Neuronal stem cell (in vitro differentiated cells): ENCODE results near the gene MSX1.

Source experiments
- DNase-seq: peaks from one replicate; pipeline ENCODE4 v3.0.0-alpha.2; 2013; ENCODE audit warnings: low spot score
- H2AFZ ChIP-seq: one replicate; pipeline ENCODE4 v1.6.1; 2013; ENCODE audit warnings: mild to moderate bottlenecking, low read length, inconsistent platforms
- H2AK5ac ChIP-seq: 2 replicates; pipeline ENCODE4 v1.6.1; 2013; ENCODE audit warnings: low read depth, mild to moderate bottlenecking, inconsistent platforms, low read length, moderate library complexity, mixed read lengths
- H2BK120ac ChIP-seq: 2 replicates; pipeline ENCODE4 v1.6.1; 2013; ENCODE audit warnings: low read depth, mild to moderate bottlenecking, inconsistent platforms, low read length, moderate library complexity, mixed read lengths
- H2BK12ac ChIP-seq: one replicate; pipeline ENCODE4 v1.6.1; 2013; ENCODE audit warnings: low read length, inconsistent platforms
- H2BK15ac ChIP-seq: 2 replicates; pipeline ENCODE4 v1.6.1; 2013; ENCODE audit warnings: mild to moderate bottlenecking, low read length, inconsistent platforms, mixed read lengths
- H2BK5ac ChIP-seq: one replicate; pipeline ENCODE4 v1.6.1; 2013; ENCODE audit warnings: inconsistent platforms, mild to moderate bottlenecking, low read length, moderate library complexity
- H3K14ac ChIP-seq: one replicate; pipeline ENCODE4 v1.6.1; 2013; ENCODE audit warnings: low read length, inconsistent platforms
- H3K18ac ChIP-seq: 2 replicates; pipeline ENCODE4 v1.6.1; 2013; ENCODE audit warnings: low read length, inconsistent platforms
- H3K23ac ChIP-seq: 2 replicates; pipeline ENCODE4 v1.6.1; 2013; ENCODE audit warnings: low read depth, mild to moderate bottlenecking, mixed read lengths, low read length, inconsistent platforms; ENCODE audit not compliant: poor library complexity
- H3K27ac ChIP-seq: replicated peaks from 3 replicates; pipeline ENCODE4 v1.5.1; 2013; ENCODE audit warnings: low read length, inconsistent platforms
- H3K27me3 ChIP-seq, 3 experiments: 2 replicates each; pipeline ENCODE4 v1.6.1; 2013; ENCODE audit warnings: low read length in 3 of 3, mild to moderate bottlenecking in 2 of 3, inconsistent platforms in 1 of 3, low read depth in 1 of 3, mixed read lengths in 1 of 3, moderate library complexity in 1 of 3; ENCODE audit not compliant: control insufficient read depth in 3 of 3, insufficient read depth in 3 of 3
- H3K36me3 ChIP-seq, 2 donors: replicated peaks in 1 of 2; 2 replicates each; pipeline ENCODE4 v1.6.1; 2013; ENCODE audit warnings: low read length in 2 of 2; ENCODE audit not compliant: control insufficient read depth in 2 of 2, insufficient read depth in 2 of 2
- H3K4ac ChIP-seq: 2 replicates; pipeline ENCODE4 v1.6.1; 2013; ENCODE audit warnings: inconsistent platforms, mild to moderate bottlenecking, low read length, moderate library complexity
- H3K4me1 ChIP-seq, 2 donors: 1 replicate in 1 of 2; 2 replicates in 1 of 2; pipeline ENCODE4 v1.6.1; 2013; ENCODE audit warnings: low read length in 2 of 2, low read depth in 1 of 2; ENCODE audit not compliant: control insufficient read depth in 2 of 2, insufficient read depth in 1 of 2
- H3K4me2 ChIP-seq: one replicate; pipeline ENCODE4 v1.6.1; 2013; ENCODE audit warnings: mild to moderate bottlenecking, low read length, inconsistent platforms; ENCODE audit not compliant: insufficient read depth, poor library complexity, severe bottlenecking
- H3K4me3 ChIP-seq, 2 donors: 2 replicates each; pipeline ENCODE4 v1.5.1; 2013; ENCODE audit warnings: low read length in 2 of 2, mild to moderate bottlenecking in 2 of 2, inconsistent platforms in 1 of 2, moderate library complexity in 1 of 2
- H3K79me1 ChIP-seq: one replicate; pipeline ENCODE4 v1.6.1; 2013; ENCODE audit warnings: low read depth, mild to moderate bottlenecking, inconsistent platforms, low read length, moderate library complexity
- H3K9ac ChIP-seq: one replicate; pipeline ENCODE4 v1.6.1; 2013; ENCODE audit warnings: mild to moderate bottlenecking, low read depth, low read length, inconsistent platforms; ENCODE audit not compliant: poor library complexity
- H3K9me3 ChIP-seq, 2 donors: replicated peaks in 1 of 2; 2 replicates each; pipeline versions ENCODE3 to v1.6.1; 2013; ENCODE audit warnings: low read length in 2 of 2, mild to moderate bottlenecking in 2 of 2, inconsistent platforms in 1 of 2, low read depth in 1 of 2, mixed read lengths in 1 of 2, moderate library complexity in 1 of 2; ENCODE audit not compliant: control insufficient read depth in 2 of 2, insufficient read depth in 1 of 2
- H4K8ac ChIP-seq: one replicate; pipeline ENCODE4 v1.6.1; 2013; ENCODE audit warnings: low read depth, mild to moderate bottlenecking, inconsistent platforms, low read length, moderate library complexity
- H4K91ac ChIP-seq: one replicate; pipeline ENCODE4 v1.6.1; 2013; ENCODE audit warnings: low read length, low read depth, mild to moderate bottlenecking, inconsistent platforms; ENCODE audit not compliant: poor library complexity
- WGBS, 2 donors: extraction: QIAGEN DNeasy Blood & Tissue Kit; methylation state at CpG; one replicate each; pipeline ENCODE4 v1.1.7; 2013; ENCODE audit warnings: missing lambda C conversion rate in 2 of 2, mixed read lengths in 1 of 2; ENCODE audit not compliant: insufficient read length in 2 of 2, insufficient replicate concordance in 1 of 2; ENCODE audit errors: extremely low coverage in 2 of 2; 5-methylcytosine and 5-hydroxymethylcytosine counted together

Gene MSX1

GRCh38 chr4:4836044-4836443 lies 23.4 kb upstream of the MSX1 start:
- Histone ChIP-seq H2AFZ (no peak overlapping the region), H3K36me3 (no peaks in the 10 kb centered on the region), H3K79me1 (no peaks in the 10 kb centered on the region), H2BK5ac (no peak overlapping the region), H2BK15ac (no peak overlapping the region), H3K23ac (no peak overlapping the region), H2BK12ac (no peak overlapping the region), H2AK5ac (no peak overlapping the region), H3K4me1 (peaks cover 14 to 19% of the 10 kb centered on the region in 2 donors), H3K27me3 (peaks cover 0 to 31% (median 0%) of the 10 kb centered on the region in 3 experiments), H4K8ac (no peak overlapping the region), H3K4ac (no peak overlapping the region), H3K18ac (no peak overlapping the region), H3K27ac (no peak overlapping the region), H3K4me2 (no peak overlapping the region), H3K9me3 (no peaks in the 10 kb centered on the region), H3K4me3 (no peak overlapping the region), H3K9ac (no peak overlapping the region), H4K91ac (no peak overlapping the region), H3K14ac (no peak overlapping the region), H2BK120ac (no peak overlapping the region)
- WGBS, 2 donors: no CpG with 5 or more reads among the region's 3 CpGs
- no peak for DNase-seq

- Histone ChIP-seq H2BK120ac (no peak overlapping the region), H3K27ac (peak overlapping the region; percentile 69), H3K79me1 (no peaks in the 10 kb centered on the region), H3K36me3 (no peaks in the 10 kb centered on the region), H3K4me2 (no peak overlapping the region), H3K9me3 (no peaks in the 10 kb centered on the region), H3K9ac (peak overlapping the region; percentile 13), H3K14ac (no peak overlapping the region), H2BK5ac (no peak overlapping the region), H3K27me3 (peaks cover 0 to 43% (median 0%) of the 10 kb centered on the region in 3 experiments), H3K4me3 (peak overlapping the region in 1 of 2 donors; percentile 63), H3K4ac (no peak overlapping the region), H3K4me1 (peaks cover 14 to 19% of the 10 kb centered on the region in 2 donors), H2BK15ac (no peak overlapping the region), H3K18ac (peak overlapping the region; percentile 76), H2BK12ac (no peak overlapping the region), H4K8ac (no peak overlapping the region), H4K91ac (no peak overlapping the region), H2AK5ac (no peak overlapping the region), H2AFZ (no peak overlapping the region), H3K23ac (no peak overlapping the region)
- WGBS, 2 donors: no CpG with 5 or more reads among the region's 2 CpGs
- no peak for DNase-seq
Observed at GRCh38 chr4:4837316-4837715, 22.1 kb upstream of the MSX1 start.

- no CpG with 5 or more reads among the region's 13 CpGs for WGBS, 2 donors
- H3K4me1 ChIP-seq: peaks cover 14 to 19% of the 10 kb centered on the region in 2 donors
- no peak overlapping the region for H3K4ac ChIP-seq
- peak overlapping the region; percentile 9 for H3K18ac ChIP-seq
- H2AFZ ChIP-seq: peak overlapping the region; percentile 86
- no peak overlapping the region for H4K8ac ChIP-seq
- H2BK12ac ChIP-seq: peak overlapping the region; percentile 80
- peak; percentile 35 for DNase-seq
- H2AK5ac ChIP-seq: no peak overlapping the region
- H3K79me1 ChIP-seq: no peaks in the 10 kb centered on the region
- H4K91ac ChIP-seq: no peak overlapping the region
- peak overlapping the region; percentile 69 for H3K27ac ChIP-seq
- no peak overlapping the region for H2BK5ac ChIP-seq
- no peaks in the 10 kb centered on the region for H3K9me3 ChIP-seq
- no peak overlapping the region for H3K23ac ChIP-seq
- H3K4me2 ChIP-seq: peak overlapping the region; percentile 41
- H3K27me3 ChIP-seq: peaks cover 0 to 53% (median 0%) of the 10 kb centered on the region in 3 experiments
- H3K4me3 ChIP-seq: no peak overlapping the region
- H2BK15ac ChIP-seq: no peak overlapping the region
- H3K14ac ChIP-seq: no peak overlapping the region
- no peaks in the 10 kb centered on the region for H3K36me3 ChIP-seq
- H2BK120ac ChIP-seq: no peak overlapping the region
- H3K9ac ChIP-seq: no peak overlapping the region
Observed at GRCh38 chr4:4838051-4838935, 21.2 kb upstream of the MSX1 start.
